ENCODE data around the gene GM2A. TPM values are rescaled to one million over a fixed set of nuclear protein-coding genes. Genes with fewer than 3 reads are reported as not detected.

GM2A gene
- total RNA-seq, 2 experiments from 2014 or later, result 15.9 to 19.5 TPM

DNA sequence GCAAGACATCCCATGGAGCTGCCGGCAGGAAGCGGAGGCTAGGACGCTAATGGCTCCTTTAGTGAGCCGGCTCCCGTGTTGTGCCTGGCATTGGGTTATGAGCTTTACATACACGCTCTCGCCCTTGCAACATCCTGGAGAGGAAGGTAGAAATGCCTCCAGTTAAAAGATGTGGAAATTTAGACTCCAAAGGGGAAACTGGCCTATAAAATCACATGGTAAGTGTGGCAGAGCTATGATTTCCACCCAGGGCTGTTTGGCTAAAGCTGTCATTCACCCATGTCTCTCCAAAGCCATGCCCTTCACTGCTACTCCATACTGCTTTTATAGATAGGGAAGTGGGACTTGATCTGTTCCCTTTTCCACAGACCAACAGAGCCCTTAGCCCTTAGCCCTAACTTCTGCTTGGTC is 5.2 kb downstream of the GM2A start:
- DNase-seq, result no peak
- no peak overlapping the region for H3K4me3 Mint-ChIP-seq
- CTCF ChIA-PET, result interaction anchor here (0.6 kb wide), 1 partner anchor 147 kb away, joined by 3 read pairs; no protein-coding TSS in a partner anchor
- H3K4me1 Mint-ChIP-seq, result peaks cover 15% of the 10 kb centered on the region
- POLR2A ChIA-PET, result no interaction called here
- H3K27me3 Mint-ChIP-seq, result no peaks in the 10 kb centered on the region
- no peak overlapping the region for H3K27ac Mint-ChIP-seq
- no peaks in the 10 kb centered on the region for H3K36me3 Mint-ChIP-seq (ENCODE audit: low read depth)
- H3K9me3 Mint-ChIP-seq, result no peaks in the 10 kb centered on the region

DNA sequence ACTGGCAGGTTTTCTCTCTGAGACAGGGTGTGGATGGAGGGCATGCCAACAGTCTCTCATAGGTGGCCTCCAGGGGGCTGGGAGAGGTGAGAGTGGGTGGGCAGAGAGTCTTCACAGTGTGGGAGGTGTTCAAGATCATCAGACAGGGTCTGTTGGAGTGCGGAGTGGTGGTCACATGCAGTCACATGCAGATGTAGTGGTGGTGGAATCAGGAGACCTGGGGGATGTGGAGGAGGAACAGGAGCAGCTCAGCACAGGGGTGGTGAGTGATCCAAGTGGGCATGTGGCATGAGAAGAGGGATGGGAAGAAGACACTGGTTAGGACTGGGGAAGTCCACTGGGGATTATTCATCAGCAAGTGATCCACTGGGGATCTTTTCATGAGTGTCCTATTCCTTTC is 5.8 kb downstream of the GM2A start:
- peaks cover 15% of the 10 kb centered on the region for H3K4me1 Mint-ChIP-seq
- H3K4me3 Mint-ChIP-seq, result no peak overlapping the region
- no peak overlapping the region for H3K27ac Mint-ChIP-seq
- no peak for DNase-seq
- no peaks in the 10 kb centered on the region for H3K9me3 Mint-ChIP-seq
- CTCF ChIA-PET, result no interaction called here
- no peaks in the 10 kb centered on the region for H3K36me3 Mint-ChIP-seq (ENCODE audit: low read depth)
- no peaks in the 10 kb centered on the region for H3K27me3 Mint-ChIP-seq
- POLR2A ChIA-PET, result no interaction called here

DNA sequence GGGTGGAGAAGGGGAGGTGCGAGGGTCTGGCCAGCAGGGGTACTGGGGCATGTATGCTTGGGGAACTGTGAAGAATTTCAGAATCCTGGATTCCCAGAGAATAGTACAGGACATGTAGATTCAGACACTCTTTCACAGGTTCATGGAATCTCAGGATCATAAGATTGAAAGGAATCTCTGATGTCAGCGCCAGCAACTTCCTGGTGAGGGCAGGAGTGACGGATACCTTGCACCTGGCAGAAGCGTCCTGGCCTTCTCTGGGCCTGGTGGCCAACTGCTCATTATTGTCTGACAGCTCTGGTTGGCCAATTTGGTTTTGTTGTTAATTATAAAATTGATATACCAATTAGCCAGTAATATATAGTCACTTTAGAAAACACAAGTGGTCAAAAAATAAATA is 6.9 kb downstream of the GM2A start:
- H3K27me3 Mint-ChIP-seq, result no peaks in the 10 kb centered on the region
- H3K9me3 Mint-ChIP-seq, result no peaks in the 10 kb centered on the region
- ChIA-PET CTCF (no interaction called here), POLR2A (interaction anchor here (0.7 kb wide), 1 partner anchor 37 kb away, joined by 3 read pairs; no protein-coding TSS in a partner anchor)
- no peak for DNase-seq
- peaks cover 17% of the 10 kb centered on the region for H3K4me1 Mint-ChIP-seq
- no peak overlapping the region for H3K27ac Mint-ChIP-seq
- H3K4me3 Mint-ChIP-seq, result no peak overlapping the region
- H3K36me3 Mint-ChIP-seq (ENCODE audit: low read depth), result peaks cover 2% of the 10 kb centered on the region

DNA sequence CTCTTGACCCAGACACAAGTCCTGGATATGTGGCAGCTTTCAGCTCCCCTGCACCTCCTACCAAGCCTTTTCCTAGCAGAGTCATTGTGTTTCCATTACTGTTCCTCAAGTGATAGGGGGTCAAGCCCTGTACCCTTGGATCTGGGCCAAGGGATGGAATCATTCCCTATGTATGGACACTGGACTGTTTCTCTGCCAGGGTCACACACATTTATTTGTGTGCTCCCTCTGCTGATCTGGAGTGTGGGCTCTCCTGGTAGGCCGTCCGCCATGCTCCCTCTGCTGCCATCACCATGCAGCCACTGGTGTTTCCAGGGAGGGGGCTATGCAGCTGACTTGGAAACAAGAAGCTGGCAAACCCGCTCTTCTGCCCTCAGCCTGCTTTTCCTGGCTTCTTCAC is 9.5 kb downstream of the GM2A start:
- no peaks in the 10 kb centered on the region for H3K27me3 Mint-ChIP-seq
- no peak overlapping the region for H3K27ac Mint-ChIP-seq
- CTCF ChIA-PET, result interaction anchor here (0.7 to 1.8 kb wide), 2 partner anchors 11 to 768 kb away, joined by 4 to 5 read pairs; no protein-coding TSS in a partner anchor
- no peak overlapping the region for H3K4me3 Mint-ChIP-seq
- H3K9me3 Mint-ChIP-seq, result no peaks in the 10 kb centered on the region
- no peak for DNase-seq
- H3K4me1 Mint-ChIP-seq, result peaks cover 12% of the 10 kb centered on the region
- H3K36me3 Mint-ChIP-seq (ENCODE audit: low read depth), result peaks cover 18% of the 10 kb centered on the region
- POLR2A ChIA-PET, result no interaction called here

DNA sequence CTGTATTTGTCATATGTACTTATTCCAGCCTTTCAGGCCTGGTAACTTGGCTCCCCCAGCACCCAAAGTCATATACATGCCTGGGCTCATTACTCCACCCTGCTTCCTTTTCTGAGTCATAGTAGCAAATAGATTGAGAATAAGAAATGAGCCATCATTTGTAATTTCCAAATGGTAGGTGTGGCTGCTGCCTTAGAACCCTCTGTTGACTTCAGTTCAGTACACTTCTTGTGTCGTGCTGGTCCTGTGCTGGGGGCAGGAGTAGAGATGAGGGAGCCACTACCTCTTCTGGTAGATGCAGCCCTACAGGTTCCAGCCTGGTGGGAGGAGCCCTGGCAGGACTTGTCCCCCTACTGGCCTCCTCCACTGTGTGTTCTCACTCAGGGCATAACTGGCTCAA is 11.1 kb downstream of the GM2A start:
- no peaks in the 10 kb centered on the region for H3K9me3 Mint-ChIP-seq
- ChIA-PET CTCF (interaction anchor here (2.7 kb wide), 1 partner anchor 11 kb away, joined by 13 read pairs; the partner anchor contains the start of gene GM2A), POLR2A (no interaction called here)
- H3K4me3 Mint-ChIP-seq, result no peak overlapping the region
- H3K4me1 Mint-ChIP-seq, result peaks cover 12% of the 10 kb centered on the region
- no peak for DNase-seq
- H3K27me3 Mint-ChIP-seq, result no peaks in the 10 kb centered on the region
- peak overlapping the region; percentile 20 for H3K27ac Mint-ChIP-seq
- H3K36me3 Mint-ChIP-seq (ENCODE audit: low read depth), result peaks cover 26% of the 10 kb centered on the region

DNA sequence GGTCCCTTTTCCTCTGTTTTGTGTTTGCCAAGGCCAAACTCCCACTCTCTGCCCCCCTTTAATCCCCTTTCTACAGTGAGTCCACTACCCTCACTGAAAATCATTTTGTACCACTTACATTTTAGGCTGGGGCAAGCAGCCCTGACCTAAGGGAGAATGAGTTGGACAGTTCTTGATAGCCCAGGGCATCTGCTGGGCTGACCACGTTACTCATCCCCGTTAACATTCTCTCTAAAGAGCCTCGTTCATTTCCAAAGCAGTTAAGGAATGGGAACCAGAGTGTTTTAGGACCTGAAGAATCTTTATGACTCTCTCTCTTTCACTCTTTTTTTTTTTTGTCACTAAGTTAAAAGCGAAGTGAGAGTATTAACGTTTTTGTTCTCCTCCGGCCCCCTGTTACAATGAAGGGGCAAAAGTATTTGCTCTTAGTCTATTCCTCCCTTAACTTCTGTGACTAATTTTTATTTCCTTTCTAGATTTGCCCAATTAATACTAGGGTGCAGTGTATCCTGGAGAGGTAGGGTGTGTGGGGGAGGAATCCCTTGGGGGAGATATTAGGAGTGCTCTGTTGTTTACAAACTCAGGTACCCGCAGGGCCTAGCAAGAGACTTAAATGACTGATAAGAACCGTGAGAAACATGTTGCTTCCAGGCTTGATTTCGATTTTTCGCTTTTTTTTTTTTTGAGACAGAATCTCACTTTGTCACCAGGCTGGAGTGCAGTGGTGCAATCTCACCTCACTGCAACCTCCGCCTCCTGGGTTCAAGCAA is 14.7 kb downstream of the GM2A start:
- DNase-seq, result no peak
- Mint-ChIP-seq H3K4me1 (peaks cover 12% of the 10 kb centered on the region), H3K4me3 (no peak overlapping the region), H3K27me3 (no peaks in the 10 kb centered on the region), H3K27ac (no peak overlapping the region), H3K9me3 (no peaks in the 10 kb centered on the region), H3K36me3 (ENCODE audit: low read depth) (peaks cover 26% of the 10 kb centered on the region)
- ChIA-PET CTCF (interaction anchor here (1.4 kb wide), 1 partner anchor 14 kb away, joined by 5 read pairs; no protein-coding TSS in a partner anchor), POLR2A (no interaction called here)

DNA sequence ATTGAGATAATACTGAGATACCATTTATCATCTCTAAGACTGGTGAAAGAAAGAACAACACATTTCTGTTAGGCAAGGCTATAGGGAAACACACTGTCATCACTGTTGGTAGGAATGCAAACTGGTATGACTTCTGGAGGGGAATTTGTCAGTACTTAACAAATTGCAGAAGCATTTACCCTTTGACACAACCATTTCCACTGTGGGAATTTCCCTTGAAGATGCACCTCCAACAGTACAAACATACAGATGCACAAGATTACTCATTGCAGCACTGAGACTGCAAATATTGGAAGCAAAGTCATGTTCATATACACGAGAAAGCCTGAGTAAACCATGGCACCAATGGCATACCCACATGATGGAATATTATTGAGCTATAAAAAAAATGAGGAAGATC is 17.6 kb downstream of the GM2A start:
- Mint-ChIP-seq H3K4me3 (no peak overlapping the region), H3K36me3 (ENCODE audit: low read depth) (peaks cover 22% of the 10 kb centered on the region), H3K27ac (no peak overlapping the region), H3K9me3 (no peaks in the 10 kb centered on the region), H3K27me3 (no peaks in the 10 kb centered on the region), H3K4me1 (no peaks in the 10 kb centered on the region)
- POLR2A ChIA-PET, result no interaction called here
- DNase-seq, result no peak
- CTCF ChIA-PET, result no interaction called here

DNA sequence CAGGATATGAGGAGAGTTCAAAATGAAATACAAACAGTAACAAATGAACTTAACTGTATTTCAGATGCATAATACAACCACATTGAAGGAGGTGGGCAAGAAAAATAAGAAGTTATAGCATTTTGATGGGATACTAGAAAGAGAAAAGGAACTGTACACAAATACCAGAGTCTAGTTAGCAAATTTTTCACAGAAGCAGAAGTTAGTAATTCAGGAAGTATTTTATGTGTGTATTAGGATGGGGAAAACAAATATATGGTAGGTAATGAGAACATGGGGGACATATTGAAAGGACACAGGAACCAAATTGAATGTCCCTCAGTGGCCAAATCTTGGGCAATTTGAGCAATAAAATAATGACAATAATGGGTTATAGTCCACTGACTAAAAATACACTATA is 18.4 kb downstream of the GM2A start:
- H3K9me3 Mint-ChIP-seq, result no peaks in the 10 kb centered on the region
- no peaks in the 10 kb centered on the region for H3K4me1 Mint-ChIP-seq
- ChIA-PET POLR2A (no interaction called here), CTCF (no interaction called here)
- H3K4me3 Mint-ChIP-seq, result no peak overlapping the region
- H3K36me3 Mint-ChIP-seq (ENCODE audit: low read depth), result peaks cover 19% of the 10 kb centered on the region
- DNase-seq, result no peak
- no peak overlapping the region for H3K27ac Mint-ChIP-seq
- H3K27me3 Mint-ChIP-seq, result peaks cover 3% of the 10 kb centered on the region

DNA sequence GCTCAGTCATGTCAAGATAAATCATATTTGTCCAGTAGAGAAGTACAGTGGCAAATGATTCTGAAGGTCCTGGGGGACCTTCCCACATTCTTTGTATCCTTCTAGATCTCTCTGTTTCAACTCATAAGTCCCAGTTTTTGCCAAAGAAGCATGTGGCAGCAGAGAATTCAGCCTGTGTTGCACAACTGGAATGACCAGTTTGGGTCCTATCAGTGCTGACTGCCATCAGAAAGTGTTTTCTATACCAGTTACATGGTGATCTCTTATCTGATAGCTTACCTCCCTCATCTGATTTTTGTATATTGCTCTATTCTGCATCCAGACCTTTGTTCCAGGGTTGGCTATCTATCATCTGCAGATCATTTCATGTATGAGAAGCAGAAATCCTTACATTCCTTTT is 21.7 kb downstream of the GM2A start:
- H3K36me3 Mint-ChIP-seq (ENCODE audit: low read depth), result no peaks in the 10 kb centered on the region
- ChIA-PET CTCF (interaction anchor here (0.7 to 1.5 kb wide), 3 partner anchors 41 to 111 kb away, joined by 3 to 4 read pairs (median 4); no protein-coding TSS in a partner anchor), POLR2A (no interaction called here)
- no peak overlapping the region for H3K4me3 Mint-ChIP-seq
- DNase-seq, result no peak
- H3K4me1 Mint-ChIP-seq, result no peaks in the 10 kb centered on the region
- H3K27me3 Mint-ChIP-seq, result peaks cover 5% of the 10 kb centered on the region
- H3K27ac Mint-ChIP-seq, result no peak overlapping the region
- H3K9me3 Mint-ChIP-seq, result no peaks in the 10 kb centered on the region

DNA sequence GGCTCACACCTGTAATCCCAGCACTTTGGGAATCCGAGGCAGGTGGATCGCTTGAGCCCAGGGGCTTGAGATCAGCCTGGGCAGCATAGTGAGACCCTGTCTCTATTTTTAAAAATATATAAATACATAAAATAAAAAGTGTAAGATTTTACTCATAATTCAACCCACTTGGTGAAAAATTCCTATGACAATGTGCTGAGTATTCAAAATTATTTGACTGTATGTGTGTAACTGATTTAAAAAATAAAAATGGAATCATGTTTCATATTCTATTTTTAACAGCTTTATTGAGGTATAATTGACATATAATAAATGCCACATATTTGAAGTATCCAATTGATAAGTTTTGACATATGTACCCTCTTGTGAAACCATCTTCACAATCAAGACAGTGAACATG is 22.8 kb downstream of the GM2A start:
- H3K27ac Mint-ChIP-seq, result no peak overlapping the region
- no peaks in the 10 kb centered on the region for H3K9me3 Mint-ChIP-seq
- ChIA-PET POLR2A (no interaction called here), CTCF (no interaction called here)
- H3K4me3 Mint-ChIP-seq, result no peak overlapping the region
- no peaks in the 10 kb centered on the region for H3K36me3 Mint-ChIP-seq (ENCODE audit: low read depth)
- no peak for DNase-seq
- peaks cover 5% of the 10 kb centered on the region for H3K27me3 Mint-ChIP-seq
- no peaks in the 10 kb centered on the region for H3K4me1 Mint-ChIP-seq

DNA sequence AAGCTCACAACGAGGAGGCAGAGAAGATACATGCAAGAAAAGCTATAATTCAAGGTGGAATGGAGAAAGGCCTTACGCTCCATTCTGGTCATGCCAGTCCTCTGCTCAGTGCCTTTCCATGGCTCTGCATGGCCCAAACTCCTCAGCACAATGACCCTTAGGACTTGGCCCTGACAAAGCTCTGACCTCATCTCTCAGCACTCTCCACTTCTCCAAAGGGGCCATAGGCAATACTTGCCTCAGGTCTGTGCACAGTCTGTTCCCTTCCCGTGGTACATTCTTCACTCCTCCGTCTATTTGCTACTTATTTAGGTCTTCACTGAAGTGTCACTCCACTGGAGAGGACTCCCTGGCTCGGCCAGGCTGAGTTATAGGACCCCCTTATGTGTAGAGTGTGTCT is 25.9 kb downstream of the GM2A start:
- H3K36me3 Mint-ChIP-seq (ENCODE audit: low read depth), result no peaks in the 10 kb centered on the region
- H3K27ac Mint-ChIP-seq, result no peak overlapping the region
- H3K4me1 Mint-ChIP-seq, result no peaks in the 10 kb centered on the region
- H3K4me3 Mint-ChIP-seq, result no peak overlapping the region
- no peak for DNase-seq
- no peaks in the 10 kb centered on the region for H3K9me3 Mint-ChIP-seq
- ChIA-PET POLR2A (no interaction called here), CTCF (no interaction called here)
- H3K27me3 Mint-ChIP-seq, result peaks cover 5% of the 10 kb centered on the region

DNA sequence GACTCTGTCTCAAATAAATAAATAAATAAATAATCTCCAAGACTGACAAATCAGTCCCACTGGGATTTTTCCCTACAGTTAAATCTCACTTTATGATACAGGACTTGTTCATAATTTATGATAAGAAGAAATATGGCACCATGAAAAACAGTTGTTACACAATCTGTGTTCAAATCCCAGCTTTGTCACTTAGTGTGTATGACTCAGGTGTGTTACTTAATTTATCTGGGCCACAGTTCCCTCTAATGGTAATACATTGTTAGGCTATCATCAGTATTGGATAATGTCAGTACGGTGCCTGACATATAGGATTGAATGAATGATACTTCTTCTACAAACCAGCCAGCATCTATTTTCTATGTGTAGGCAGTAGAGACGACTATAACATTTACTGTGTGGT is 27.5 kb downstream of the GM2A start:
- Mint-ChIP-seq H3K9me3 (no peaks in the 10 kb centered on the region), H3K27ac (no peak overlapping the region), H3K4me3 (no peak overlapping the region), H3K27me3 (peaks cover 6% of the 10 kb centered on the region), H3K4me1 (no peaks in the 10 kb centered on the region), H3K36me3 (ENCODE audit: low read depth) (no peaks in the 10 kb centered on the region)
- ChIA-PET CTCF (interaction anchor here (0.6 kb wide), 1 partner anchor 752 kb away, joined by 3 read pairs; no protein-coding TSS in a partner anchor), POLR2A (no interaction called here)
- DNase-seq, result no peak

DNA sequence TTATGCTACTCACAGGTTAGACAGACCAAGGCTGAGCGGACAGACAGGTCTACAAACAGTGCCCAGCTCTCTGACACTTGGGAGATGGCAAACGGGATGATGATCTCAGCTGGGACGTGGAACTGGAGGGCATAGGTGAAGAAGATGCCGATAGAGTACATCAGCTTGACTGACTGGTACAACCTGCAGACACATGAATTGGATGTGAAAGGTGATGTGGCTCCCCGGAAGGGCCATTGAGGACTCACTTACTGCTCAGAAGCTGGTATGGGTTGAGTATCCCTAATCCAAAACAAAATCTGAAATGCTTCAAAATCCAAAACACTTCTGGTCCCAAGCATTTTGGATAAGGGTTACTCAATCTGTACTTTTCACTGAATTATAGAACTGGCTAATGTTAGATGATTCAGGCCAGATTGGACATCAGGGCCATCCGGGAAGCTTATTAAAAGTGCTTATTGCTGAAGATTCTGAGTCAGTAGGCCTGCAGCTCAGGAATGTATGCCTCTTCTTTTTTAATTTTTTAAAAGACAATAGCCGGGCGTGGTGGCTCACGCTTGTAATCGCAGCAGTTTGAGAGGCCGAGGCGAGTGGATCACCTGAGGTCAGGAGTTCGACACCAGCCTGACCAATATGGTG is 28.1 kb downstream of the GM2A start:
- Mint-ChIP-seq H3K9me3 (no peaks in the 10 kb centered on the region), H3K27ac (no peak overlapping the region), H3K27me3 (peaks cover 5% of the 10 kb centered on the region), H3K36me3 (ENCODE audit: low read depth) (no peaks in the 10 kb centered on the region), H3K4me1 (no peaks in the 10 kb centered on the region), H3K4me3 (no peak overlapping the region)
- POLR2A ChIA-PET, result no interaction called here
- CTCF ChIA-PET, result interaction anchor here (0.6 to 1.2 kb wide), 2 partner anchors 13 to 752 kb away, joined by 3 to 5 read pairs; no protein-coding TSS in a partner anchor
- DNase-seq, result no peak
